ENCODE data around the gene PHF5A.

- TF ChIP-seq, protein P1, sequence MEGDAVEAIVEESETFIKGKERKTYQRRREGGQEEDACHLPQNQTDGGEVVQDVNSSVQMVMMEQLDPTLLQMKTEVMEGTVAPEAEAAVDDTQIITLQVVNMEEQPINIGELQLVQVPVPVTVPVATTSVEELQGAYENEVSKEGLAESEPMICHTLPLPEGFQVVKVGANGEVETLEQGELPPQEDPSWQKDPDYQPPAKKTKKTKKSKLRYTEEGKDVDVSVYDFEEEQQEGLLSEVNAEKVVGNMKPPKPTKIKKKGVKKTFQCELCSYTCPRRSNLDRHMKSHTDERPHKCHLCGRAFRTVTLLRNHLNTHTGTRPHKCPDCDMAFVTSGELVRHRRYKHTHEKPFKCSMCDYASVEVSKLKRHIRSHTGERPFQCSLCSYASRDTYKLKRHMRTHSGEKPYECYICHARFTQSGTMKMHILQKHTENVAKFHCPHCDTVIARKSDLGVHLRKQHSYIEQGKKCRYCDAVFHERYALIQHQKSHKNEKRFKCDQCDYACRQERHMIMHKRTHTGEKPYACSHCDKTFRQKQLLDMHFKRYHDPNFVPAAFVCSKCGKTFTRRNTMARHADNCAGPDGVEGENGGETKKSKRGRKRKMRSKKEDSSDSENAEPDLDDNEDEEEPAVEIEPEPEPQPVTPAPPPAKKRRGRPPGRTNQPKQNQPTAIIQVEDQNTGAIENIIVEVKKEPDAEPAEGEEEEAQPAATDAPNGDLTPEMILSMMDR (conservative IDR thresholded peaks at IDR 0.05) = no peak
- no peak for TF ChIP-seq EZH2 (IDR thresholded peaks at IDR 0.05; ENCODE audit: low read depth)
Observed at GRCh38 chr22:41478473-41478872, 10.0 kb upstream of the PHF5A start.

Measured in PC-9 (cell line).